NOMO-1 (cell line): ENCODE data around the gene ACOX2.
"Not testable (repeated sequence)": the region's sequence is repeated elsewhere in the genome, so short reads cannot be mapped to it uniquely, and the experiment has no call there.

Source experiments
- DNase-seq, 2 experiments: peaks; one replicate each; lab custom pipeline; 2025; ENCODE audit not compliant: unreplicated experiment in 2 of 2; lab: John Stamatoyannopoulos, UW

ACOX2 gene

DNA sequence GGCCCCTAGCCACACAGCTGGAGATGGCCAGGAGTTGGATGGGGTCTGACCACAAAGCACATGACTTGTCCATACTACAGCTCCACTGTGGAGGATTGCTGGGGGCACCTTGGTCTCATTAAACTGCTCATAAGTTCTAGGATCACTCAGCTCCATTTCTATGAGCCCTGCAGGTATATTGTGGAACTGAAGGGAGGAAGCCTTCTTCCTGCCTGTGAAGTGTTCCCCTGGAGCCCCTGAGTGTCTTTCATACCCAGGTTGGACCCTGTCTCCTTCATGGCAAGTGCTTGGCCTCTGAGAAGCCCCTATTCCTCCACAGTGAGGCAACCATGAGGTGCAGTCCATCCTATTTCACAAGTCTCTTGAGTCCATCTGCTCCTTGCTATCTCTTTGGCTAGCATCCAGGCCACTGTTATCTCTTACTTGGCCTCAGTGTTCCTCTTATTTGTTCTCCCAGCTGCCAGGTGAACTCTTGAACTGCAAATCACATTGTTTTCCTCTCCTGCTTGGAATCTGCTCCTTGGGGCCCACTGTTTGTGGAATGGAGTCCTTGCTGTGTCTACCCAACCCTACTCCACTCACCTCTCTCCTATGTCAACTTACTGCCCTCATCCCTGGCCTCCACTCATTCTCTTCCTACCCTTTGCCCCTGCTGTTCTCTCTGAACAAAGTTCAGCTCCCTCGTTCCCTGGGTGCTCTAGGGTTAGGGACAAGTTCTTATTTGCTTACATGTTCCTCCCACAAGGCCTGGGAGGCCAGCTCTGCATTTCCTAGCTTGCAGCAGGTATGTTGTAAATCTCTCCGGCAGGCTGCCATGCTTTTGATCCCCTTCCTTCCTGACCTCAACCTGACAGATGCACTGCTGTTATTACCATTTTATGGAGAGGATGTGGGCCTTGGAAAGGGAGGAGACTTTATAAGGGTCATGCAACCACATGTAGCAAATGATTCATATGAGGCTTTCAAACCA lies 1.2 kb downstream of the ACOX2 start:
- DNase-seq, result peak in 1 of 2 experiments; percentile 6

DNA sequence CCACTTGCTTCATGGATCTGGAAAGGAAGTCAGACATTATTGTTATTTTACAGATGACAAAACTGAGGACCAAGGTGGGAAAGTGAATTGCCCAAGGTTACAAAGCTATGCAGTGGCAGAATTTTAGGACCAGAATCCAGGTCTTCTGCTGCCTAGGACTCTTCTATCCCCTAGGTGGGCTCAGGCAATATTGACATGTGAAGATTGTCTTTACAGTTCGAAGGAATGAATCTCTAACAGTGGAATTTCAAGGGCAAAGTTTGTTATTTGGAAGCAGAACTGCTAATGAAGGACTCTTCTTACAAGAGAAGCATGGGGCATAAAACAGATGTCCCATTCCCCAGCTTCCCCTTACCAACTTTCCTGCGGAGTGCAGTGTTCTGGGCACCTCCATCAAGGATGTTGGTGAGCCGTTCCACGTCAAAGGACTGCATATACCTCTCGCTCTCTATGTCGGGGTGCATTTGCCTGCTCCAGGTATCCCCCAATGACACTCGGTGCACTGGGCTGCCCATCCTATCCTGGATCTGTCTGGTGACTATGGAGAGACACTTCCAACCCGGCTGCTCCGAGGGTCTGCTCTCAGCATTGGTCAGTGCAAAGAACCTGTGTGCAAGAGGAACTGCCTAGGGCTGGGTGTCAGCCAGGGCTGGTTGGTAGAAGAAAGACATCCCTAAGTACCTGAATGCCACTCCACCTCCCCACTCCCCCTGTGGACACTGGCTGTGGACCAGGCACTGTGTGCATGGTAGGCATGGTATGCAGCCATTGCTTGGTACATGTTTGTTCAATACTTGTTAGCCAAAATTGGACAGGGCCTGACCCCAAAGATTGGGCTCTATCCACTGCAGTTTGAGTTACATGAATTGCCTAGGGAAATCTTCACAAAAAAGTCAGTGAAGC lies 2.1 kb downstream of the ACOX2 start:
- no peak for DNase-seq

DNA sequence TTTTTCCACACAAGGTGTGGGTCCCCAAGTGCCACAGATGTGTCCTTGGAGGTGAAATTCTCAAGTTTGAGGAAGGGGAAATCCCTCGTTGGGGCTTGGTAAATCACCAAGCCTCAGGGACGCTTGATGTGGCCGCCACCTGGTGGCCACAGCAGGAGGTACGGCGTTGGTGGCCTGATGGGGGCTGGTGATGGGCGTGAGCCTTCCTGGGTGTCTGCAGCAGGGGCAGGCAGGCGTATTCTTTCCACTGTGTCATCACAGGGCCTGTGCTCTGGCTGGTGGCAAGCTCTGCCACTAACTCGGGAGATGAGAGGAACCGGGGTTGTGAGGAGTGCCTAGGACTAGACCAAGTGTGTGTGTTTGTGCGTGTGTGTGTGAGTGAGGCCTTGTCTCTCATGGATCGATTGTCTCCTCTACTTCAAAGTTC lies 4.2 kb downstream of the ACOX2 start:
- DNase-seq, result peak; percentile 54 to 66

DNA sequence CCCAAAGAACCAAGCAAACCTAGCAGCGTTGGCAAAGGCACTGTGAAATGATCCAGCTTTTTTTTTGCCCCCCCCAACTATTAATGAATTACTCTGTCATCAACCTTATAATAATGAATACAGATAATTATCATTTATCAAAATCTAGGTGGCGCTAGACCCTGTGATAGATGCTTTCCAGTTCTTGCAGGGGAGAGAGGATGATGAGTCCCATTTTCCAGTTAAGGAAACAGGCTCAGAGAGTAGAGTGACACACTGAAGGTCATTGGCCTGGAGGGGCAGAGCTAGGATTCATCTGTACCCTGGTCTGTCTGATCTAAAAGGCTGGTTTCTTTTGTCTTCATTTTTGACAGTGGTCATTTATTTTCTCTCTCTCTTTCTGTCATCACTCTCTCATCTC lies 5.0 kb downstream of the ACOX2 start:
- peak in 1 of 2 experiments; percentile 6 for DNase-seq

DNA sequence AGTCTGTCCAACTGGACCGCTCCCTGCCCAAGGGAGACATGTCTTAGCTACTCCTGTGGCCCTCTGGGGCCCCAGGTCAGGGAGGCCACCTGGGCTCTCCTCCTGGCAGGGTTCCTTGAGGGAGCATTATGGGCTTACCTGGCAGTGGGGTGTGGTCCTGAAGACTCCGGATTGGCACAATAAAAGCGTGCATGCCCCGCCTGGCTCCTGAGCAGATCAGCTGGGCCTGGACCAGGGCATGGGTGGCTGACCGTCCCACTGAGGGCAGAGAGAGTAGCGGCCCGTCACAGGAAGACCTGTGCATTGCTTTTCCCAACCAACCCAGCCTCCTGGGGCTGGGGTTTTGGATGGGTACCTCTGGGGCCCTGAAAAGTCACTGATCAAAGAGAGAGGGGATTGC lies 5.4 kb downstream of the ACOX2 start:
- DNase-seq, result no peak

DNA sequence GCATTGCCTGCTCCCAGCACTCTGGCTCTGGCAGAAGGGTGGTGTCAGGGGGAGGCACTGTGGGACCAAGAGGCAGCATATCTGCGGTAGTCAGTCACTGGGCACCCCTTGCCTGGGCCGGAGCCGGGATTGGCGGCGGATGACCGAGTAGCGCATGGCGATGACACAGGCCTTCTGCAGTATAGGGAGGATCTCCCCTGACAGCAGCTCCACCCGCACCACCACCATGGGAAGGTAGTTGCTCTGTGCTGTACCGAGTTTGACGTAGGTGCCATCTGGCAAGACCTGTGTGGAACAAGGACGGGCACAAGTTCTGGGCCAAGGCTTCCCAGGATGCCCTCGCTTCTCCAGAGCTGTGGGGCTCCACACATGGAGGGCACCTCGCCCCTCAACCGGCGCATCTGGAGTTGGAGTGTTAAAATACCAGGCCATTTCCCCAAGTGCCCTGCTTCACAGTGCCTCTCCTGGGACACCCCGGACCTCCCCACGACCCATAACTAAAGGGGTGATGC lies 6.6 kb downstream of the ACOX2 start:
- no peak for DNase-seq

DNA sequence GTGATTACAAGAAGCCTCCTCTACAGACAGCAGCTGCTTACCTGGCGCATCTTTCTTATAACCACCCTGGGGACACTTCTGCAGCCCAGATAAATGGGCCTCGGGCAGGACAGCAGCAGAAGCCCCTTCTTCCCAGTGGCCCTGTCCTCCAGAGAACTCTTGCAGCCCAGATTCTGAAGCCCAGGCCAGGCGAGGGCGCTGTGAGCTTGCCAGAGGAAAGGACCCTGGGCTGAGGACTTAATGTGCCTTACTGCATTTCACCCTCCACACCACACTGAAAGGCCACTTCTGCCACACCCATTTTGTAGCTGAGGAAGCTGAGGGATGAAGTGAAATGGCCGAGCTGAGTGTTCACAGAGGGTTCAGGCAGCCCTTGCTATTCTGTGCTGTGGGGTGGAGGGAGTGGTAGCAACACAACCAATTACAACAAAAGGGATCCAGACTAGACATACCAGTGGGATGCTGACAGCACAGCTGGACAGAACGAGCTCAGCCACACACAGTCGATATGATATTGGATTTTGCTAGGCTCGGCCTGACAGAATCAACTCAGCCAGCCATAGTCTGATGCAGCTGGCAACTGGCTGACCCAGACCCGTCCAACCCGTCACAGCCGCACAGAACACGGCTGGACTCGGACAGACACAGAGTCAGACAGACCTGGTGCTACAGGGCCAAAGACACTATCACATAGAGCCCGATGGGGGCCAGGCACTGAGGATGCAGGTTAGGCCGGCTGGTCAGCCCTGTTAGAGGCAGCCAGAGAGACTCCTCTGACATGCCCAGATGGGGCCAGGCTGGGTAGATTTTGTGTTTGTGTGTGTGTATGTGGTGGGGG lies 7.3 kb downstream of the ACOX2 start:
- DNase-seq, result peak; percentile 4 to 8

DNA sequence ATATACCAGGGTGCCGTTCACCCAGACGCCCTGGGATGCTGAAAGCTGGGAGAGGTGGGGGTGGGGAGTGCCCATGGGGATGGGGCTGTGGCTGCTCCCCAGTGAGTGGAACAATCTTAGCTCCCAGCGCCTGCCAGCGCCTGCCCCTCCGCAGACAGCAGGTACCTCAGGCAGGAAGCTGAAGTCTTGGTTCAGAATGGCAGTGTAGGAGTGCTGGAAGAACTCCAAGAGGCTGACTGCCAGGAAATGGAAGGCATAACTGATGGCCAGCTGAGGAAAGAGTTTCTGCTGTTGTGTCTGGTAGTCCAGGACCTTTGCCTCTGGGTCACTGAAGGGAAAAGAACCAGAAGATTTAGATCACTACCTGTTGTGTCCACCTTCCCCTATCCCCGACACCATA lies 8.4 kb downstream of the ACOX2 start:
- DNase-seq, result no peak

DNA sequence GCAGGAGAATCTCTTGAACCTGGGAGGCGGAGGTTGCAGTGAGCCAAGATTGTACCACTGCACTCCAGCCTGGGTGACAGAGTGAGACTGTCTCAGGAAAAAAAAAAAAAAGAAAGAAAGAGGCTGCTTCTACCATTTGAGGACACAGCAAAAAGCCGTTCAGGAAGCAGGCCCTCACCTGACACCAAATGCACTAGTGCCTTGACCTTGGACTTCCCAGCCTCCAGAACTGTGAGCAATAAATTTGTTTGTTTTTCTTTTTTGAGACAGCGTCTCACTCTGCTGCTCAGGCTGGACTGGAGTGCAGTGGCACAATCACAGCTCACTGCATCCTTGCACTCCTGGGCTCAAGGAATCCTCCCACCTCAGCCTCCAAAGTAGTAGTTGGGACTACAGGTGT lies 9.6 kb downstream of the ACOX2 start:
- not testable (repeated sequence) for DNase-seq

DNA sequence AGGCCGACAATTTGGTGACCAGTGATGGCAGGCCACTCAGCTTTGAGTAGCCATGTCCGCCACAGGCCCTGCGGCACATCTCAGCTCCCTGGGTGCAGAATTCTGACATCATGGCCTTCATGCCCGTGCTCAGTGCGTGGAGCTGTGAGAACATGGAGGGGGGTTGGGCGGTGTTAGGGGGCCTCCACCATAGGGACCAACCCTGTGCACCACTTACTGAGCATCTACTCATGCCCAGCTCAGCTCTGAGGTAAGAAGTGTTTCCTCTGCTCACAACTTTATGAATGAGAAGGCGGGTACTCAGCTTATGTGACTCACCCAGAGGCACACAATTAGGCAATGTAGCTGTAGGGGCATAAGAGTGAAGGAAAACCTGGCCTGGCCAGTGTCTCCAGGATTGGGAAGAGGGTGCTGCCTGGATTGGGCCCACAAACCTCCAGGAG lies 10.5 kb downstream of the ACOX2 start:
- DNase-seq, result peak; percentile 85 to 93

DNA sequence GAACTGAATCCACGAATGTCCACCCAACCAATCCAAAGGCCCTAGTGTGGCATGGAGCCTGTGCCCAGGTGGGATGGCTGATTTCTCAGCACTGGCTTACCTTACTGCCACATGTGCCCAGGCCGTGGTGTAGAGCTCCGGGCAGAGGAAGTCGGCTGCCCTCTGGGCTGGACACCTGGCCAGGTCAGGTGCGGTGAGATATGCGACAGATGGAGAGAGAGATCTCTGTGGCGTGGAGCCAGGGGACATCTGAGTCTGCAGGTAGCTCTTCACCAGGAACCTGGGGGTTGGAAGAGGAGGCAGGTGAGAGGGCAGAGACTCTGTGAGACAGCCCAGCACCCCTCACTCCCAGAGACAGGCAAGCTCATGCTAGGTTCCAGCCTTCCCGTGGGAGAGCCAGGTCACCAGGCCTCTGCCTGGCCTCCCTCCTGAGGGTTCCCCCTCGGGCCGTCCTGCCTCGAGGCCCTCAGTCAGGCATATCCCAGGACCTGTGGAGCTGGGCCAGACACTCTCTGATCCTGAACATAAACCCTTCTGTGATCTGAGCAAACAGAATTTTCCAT lies 12.6 kb downstream of the ACOX2 start:
- no peak for DNase-seq

DNA sequence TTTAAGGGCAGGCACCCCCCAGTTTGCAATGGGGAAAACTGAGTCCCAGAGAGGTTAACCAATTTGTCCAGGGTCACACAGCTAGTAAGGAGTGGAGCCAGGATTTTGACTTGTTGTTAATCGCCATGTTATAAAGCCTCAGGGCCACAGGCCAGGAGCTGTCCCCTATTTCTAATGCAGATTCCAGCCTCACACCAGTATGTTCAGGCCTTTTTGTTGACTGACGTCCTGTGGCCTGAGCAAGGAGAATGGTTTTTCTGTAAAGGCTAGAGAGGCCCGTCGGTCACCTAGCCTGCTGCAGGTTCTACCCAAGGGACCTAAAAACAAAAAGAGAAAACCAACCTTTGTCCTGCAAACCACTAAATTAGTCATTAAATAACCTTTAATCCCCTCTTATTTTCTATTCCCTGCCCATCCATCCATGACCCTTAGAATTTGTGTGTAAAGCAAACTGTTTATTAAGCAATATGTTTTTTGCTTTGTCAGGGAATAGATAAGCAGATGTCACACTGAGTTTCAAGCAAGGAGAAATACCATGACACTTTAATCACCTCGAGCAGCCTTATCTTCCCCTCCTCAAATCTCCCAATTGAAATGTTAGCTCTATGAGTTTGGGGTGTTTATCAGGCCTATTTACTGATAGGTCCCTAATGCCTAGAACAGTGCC lies 14.1 kb downstream of the ACOX2 start:
- DNase-seq, result no peak

DNA sequence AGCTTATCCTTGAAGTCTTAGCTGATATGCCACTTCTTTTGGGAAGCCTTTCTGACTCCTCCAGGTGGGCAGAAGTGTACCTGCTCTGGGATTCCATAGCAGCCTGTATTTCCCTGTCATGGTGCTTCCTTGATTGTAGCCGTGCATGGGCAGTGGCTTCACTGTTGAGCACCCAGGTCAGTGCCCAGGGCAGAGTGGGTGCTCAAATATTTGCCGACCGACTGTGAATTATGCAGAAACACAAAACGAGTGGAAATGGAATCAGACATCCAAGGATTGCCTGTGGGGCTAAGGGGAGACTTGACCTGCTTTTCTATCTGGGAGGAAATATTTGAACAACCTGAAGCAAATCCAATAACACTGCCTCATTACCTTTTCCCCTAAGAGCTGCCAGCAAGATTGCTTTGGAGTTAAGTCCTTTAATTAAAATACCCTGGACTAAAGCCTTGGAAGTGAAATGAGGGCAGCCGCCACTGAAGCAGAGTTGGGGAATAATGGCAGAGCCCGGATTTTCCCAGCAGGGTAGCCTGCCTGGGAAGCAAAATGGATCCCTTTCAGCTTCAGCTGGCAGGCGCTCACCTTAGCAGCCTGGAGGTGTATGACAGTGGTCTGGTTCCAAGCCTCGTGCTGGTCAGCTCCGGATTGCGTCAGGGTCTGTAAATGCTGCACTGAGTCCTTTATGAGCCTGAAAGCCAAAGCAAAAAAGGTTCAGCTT lies 14.9 kb downstream of the ACOX2 start:
- DNase-seq, result no peak

DNA sequence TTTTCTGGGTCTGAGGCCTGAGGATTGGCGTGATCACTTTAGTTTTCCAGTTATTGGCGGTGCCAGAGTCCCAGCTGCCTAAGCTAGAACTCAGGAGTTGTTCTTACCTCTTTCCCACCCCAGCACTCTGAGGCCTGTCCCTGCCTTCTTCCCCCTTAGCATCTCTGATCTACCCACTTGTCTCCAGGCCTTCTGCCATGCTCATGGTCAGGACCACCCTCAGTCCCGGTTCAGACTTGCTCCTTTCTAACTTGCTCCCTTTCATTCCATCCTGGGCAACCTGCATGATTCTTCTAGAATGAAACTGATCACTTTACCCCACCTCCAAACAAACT lies 15.7 kb downstream of the ACOX2 start:
- no peak for DNase-seq

DNA sequence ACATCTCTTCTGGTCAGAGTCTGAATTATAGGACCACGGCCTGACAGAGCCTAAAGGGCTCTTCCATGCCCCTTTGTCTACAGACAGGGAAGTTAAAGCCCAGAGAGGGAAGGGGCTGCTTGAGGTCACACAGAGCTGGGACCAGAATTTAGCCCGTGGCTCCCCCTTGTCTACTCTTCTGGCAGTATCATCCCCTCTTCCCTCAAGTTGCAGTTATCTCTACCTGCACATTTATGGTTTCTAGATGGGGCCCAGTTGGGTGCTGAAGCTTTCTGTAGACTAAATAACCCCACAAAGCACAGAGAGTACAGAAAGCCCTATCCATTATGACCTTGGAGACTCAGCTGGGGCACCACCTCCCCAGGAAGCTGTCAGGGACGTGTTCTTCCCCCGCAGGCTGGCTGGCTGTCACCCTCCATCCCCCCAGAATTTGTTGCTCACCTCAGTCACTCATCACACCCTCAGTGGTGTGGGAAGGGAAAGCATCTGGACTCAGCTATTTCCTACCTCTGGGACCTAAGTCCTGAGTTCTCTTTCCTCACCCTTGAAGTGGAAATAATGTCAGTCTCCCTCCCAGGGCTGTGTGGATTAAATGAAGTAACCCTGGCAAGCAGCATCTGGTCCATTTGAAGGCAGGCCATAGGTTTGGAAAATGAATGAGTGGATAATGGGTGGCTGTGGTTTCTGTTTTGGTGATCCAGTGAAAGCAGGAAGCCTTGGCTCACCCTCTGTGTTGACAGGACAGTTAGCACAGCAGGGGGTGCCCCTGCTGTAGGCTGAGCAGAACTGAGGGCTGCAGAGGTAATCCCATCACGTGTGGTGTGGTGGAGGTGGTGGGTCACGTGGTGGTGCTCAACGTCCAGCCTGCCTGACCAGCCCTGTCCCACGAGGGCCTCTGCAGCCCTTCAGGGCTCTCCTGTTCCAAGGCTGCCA lies 16.3 kb downstream of the ACOX2 start:
- no peak for DNase-seq

DNA sequence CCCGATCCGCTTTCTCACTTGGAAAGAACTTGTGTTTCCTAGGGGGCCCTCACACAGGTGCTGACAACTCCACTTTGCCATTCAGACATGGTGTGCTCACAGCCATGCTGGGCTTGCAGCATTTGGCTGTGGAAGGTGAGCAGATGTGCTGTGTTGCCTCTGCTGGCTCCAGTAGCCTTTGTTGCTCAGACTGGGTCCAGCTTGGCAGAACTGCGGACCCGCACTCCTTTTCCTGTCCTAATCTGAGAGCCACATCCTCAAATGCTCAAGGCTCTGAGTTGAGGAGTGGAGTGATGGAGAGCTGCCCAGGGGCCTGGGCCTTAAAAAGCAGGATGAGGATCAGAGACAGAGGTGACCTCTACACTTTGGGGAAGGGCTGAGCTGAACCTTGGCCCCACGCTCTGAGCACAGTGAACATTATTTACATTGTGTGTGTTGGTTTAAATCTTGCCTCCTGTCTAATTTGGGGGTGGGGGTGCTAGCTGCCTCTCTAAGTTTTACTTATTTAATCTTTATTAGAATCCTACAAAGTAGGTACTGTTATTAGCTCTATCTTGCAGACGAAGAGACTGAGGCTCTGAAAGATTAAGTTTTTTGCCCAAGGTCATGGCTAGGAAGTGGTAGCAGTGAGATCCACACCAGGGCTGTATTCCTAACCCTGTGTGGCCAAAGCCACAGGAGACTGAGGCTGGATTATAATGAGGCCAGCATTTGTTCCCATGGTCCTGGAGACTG lies 17.2 kb downstream of the ACOX2 start:
- no peak for DNase-seq

DNA sequence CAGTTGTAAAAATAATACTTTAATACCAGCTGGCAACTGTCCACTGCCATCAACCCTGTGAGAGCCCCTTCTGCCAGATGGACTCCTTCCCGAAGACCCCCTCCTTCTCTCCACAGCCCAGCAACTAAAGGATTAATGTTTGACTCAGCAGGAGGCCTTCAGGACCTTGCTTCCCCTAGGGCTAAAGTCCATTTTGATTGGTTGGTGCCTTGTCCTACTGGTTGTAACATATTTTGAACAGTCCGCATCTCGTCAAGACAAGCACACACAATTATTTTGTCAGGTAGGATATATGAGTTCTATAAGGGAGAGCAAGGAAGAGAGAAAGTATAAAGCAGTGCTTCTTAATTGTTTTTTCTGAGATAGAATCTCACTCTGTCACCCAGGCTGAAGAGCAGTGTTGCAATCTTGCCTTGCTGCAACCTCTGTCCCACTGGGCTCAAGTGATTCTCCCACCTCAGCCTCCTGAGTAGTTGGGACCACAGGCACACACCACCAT lies 18.6 kb downstream of the ACOX2 start:
- DNase-seq, result no peak
